Neural progenitor cell (in vitro differentiated cells): Measurements from ENCODE around the gene OAS3.

Source experiments
- CTCF ChIP-seq: fragments of 200-600 bp; sonication (generic); IDR thresholded peaks from 2 replicates; pipeline ENCODE4 v1.5.1; 2017; ENCODE audit warnings: antibody characterized with exemption, mild to moderate bottlenecking
- EZH2 ChIP-seq: fragments of 200-600 bp; sonication (generic); IDR thresholded peaks from 2 replicates; pipeline ENCODE4 v1.6.1; 2017; ENCODE audit warnings: antibody characterized with exemption, mild to moderate bottlenecking, moderate library complexity
- EZH2phosphoT487 ChIP-seq: fragments of 200-600 bp; sonication (generic); IDR thresholded peaks from 2 replicates; pipeline ENCODE4 v1.6.1; 2017; ENCODE audit warnings: antibody characterized with exemption

- TF ChIP-seq CTCF (no peak), EZH2 (no peak), EZH2phosphoT487 (no peak)
Observed at GRCh38 chr12:112945515-112945914, 7.2 kb downstream of the OAS3 start.
